Activated T-helper 1 cell treated with Interleukin-2 at 50 U/mL for 16 hours (primary cell): ENCODE results near the gene FAM83B.
"Not testable (repeated sequence)": the region's sequence is repeated elsewhere in the genome, so short reads cannot be mapped to it uniquely, and the experiment has no call there.

Experiments
- DNase-seq: peaks from one replicate; pipeline ENCODE4 v3.0.0-alpha.2; 2020; ENCODE audit warnings: low read depth

The FAM83B gene

DNA sequence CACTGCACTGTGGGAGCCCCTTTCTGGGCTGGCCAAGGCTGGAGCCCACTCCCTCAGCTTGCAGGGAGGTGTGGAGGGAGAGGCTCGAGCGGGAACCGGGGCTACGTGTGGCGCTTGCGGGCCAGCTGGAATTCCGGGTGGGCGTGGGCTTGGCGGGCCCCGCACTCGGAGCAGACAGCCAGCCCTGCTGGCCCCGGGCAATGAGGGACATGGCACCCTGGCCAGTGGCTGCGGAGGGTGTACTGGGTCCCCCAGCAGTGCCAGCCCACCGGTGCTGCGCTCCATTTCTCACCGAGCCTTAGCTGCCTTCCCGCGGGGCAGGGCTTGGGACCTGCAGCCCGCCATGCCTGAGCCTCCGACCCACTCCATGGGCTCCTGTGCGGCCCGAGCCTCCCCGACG, 132.6 kb downstream of the FAM83B start:
- not testable (repeated sequence) for DNase-seq

DNA sequence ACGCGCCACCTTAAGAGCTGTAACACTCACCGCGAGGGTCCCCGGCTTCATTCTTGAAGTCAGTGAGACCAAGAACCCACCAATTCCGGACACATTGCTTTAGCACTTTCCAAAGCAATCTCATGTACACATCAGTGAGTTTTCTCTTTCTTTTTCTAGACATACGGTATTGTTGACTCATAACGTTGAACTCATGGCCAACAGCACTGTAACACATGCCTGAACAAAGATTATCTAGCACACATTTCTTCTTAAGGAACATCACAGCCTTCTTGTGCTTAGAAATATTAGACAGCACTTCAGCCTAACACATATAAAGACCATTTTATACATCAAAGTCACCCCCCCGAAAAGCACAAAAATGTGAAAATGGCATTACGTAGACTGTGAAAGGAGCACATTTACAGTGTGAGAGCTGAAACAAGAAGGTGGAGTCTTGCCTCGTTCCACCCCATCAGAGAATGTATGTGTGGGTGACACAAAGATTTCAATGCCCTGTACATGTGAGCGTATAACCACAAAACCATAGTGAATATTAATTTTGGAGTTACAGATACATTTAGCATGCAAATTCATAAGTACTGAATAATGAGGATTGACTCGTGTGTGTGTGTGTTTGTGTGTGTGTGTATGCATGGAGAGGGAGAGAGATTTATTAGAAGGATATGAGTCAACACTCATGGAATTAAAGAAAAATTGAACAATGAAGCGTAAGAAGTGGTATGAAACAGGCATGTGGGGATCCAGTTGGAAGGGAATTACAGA, 134.1 kb downstream of the FAM83B start:
- no peak for DNase-seq

DNA sequence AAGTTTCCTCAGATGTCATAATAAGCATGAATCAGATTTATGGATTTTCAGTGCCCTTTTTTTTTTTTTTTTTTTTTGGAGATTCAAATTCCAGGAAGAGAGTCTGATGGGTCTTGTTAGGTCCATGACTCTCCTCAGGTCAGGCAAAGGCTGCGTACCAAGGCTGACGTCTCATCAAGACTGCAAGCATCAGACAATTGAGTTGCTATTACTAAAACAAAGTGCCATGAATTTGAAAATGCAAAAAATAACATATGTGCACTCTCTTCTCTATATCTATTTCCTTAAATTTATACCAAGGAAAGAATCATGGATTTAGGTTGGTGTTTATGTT, 134.7 kb downstream of the FAM83B start:
- no peak for DNase-seq

- DNase-seq, result no peak
Observed at GRCh38 chr6:54981647-54982046, 135.1 kb downstream of the FAM83B start.

DNA sequence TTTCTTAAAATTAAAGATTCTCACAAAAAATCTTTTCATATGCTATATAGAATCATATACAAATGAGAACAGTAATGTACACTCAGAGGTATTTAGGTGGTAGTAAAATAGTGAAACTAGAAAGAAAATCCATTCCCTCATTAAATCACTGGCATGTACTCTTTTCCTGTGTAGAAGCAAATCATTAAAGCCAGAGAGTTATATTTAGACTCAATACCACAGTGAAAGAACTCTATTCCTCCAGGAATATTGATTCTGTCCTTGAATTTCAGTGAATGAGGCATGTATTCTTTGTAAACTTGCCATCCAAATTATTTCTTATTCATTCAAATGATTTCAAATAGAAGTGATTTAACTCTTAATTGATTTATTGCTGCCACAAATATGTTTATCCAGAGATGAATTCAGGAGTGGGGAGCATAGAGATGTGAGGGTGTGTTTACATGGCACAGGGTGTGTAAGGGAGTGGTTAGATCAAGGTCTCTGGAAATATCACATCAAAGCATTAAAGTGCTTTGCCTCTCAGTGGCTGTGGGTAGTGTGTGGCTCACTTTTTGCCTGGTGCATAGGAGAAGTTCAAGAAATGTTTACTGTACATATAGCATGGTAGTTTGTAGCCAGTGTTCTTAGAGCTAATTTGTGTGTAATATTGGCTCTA, 141.2 kb downstream of the FAM83B start:
- DNase-seq, result no peak

GRCh38 chr6:54988576-54988975, 142.0 kb downstream of the FAM83B start:
- no peak for DNase-seq

- DNase-seq, result no peak
Observed at GRCh38 chr6:54990001-54990400, 143.4 kb downstream of the FAM83B start.
